Measurements from ENCODE around the gene RGSL1.
"Not testable (repeated sequence)": the region's sequence is repeated elsewhere in the genome, so short reads cannot be mapped to it uniquely, and the experiment has no call there.

Gene RGSL1

DNA sequence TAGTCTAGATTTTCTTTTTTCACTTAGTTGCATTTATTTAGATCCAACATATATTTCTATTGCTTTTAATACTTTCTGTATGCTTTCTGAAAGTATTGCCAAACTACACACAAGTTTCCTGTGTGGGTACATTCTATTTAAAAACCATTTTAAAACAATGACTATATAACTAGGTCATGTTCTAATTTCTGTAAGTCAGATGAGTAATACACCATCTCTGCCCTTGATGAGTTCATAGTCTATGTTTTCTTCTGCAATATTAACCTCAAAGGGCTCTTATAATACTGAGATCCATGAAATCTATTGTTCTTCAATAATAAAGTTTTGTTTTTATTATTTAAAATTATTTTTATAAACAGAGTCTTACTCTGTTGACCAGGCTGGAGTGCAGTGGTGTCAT lies 70.8 kb downstream of the RGSL1 start:
- H3K4me3 ChIP-seq (ENCODE audit: low read length): no peak overlapping the region

DNA sequence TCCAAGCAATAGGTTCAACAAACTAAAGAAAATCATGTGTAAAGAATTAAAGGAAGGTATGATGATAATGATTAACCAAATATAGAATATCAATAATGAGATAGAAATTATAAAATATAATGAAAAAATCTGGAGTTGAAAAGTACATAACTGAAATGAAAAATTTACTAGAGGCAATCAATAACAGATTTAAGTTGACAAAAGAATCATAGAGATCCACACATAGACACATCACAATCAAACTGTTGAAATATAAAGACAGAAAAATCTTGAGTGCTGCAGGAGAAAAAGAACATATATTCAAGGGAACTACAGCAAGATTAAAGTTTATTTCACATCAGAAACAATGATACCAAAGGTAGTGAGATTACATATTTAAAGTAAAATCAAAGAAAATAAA lies 75.4 kb downstream of the RGSL1 start:
- no peak for DNase-seq (ENCODE audit: low read depth, low spot score)
- H3K4me3 ChIP-seq (ENCODE audit: low read length): no peak overlapping the region

More for the DNA sequence above, 70.8 kb downstream of the RGSL1 start:
- no peak for DNase-seq (ENCODE audit: low read depth, low spot score)

GRCh38 chr1:182527680-182528079 lies 77.7 kb downstream of the RGSL1 start:
- no peak for DNase-seq (ENCODE audit: low read depth, low spot score)
- no peak overlapping the region for H3K4me3 ChIP-seq (ENCODE audit: low read length)

DNA sequence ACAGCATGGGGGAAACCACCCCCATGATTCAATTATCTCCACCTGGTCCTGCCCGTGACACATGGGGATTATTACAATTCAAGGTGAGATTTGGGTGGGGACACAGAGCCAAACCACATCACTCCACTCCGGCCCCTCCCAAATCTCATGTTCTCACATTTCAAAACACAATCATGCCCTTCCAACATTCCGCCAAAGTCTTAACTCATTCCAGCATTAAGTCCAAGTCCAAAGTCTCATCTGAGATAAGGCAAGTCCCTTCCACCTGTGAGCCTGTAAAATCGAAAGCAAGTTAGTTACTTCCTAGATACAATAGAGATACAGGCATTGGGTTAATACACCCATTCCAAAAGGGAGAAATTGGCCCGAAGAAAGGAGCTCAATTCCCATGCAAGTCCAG lies 78.3 kb downstream of the RGSL1 start:
- H3K4me3 ChIP-seq (ENCODE audit: low read length); DNase-seq (ENCODE audit: low read depth, low spot score): not testable (repeated sequence)

GRCh38 chr1:182533896-182534295 lies 84.0 kb downstream of the RGSL1 start:
- no peak for DNase-seq (ENCODE audit: low read depth, low spot score)

GRCh38 chr1:182549346-182549745 lies 99.4 kb downstream of the RGSL1 start:
- no peak for DNase-seq (ENCODE audit: low read depth, low spot score)
- no peak overlapping the region for H3K4me3 ChIP-seq (ENCODE audit: low read length)

More at GRCh38 chr1:182533896-182534295, 84.0 kb downstream of the RGSL1 start:
- no peak overlapping the region for H3K4me3 ChIP-seq (ENCODE audit: low read length)

DNA sequence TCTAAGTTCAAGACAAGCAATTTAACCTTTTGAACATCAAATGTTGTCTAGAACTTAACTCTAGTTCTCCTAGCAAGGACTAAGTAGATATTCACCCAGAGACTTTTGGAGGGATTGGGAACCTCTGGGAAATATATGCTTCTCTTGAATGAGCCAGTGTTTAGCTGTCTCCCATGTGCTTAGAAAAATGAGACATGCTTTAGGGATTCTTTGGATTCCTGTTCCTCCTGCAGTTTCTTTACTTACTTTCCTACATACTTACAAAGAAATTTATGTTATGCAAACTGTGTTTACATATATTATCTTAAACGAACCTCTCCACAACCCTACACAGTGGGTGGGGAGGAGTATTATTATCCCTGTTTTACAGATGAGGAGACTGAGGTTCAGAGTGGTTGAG lies 99.9 kb downstream of the RGSL1 start:
- DNase-seq (ENCODE audit: low read depth, low spot score): no peak
- H3K4me3 ChIP-seq (ENCODE audit: low read length): no peak overlapping the region

DNA sequence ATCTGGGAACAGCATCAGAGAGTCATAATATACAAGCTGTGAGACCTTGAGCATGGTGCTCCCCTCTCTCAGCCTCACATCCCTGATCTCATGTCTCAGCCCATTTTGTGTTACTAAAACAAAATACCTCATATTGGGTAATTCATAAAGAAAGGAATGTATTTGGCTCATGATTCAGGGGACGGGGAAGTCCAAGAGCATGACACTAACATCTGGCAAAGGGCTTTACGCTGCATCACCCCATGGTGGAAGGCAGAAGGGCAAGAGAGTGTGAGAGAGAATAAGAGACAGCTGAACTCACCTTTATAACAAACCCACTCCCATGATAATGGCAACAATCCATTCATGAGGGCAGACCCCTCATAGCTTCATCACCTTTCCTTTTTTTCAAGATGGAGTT lies 102.6 kb downstream of the RGSL1 start:
- DNase-seq (ENCODE audit: low read depth, low spot score): no peak
- no peak overlapping the region for H3K4me3 ChIP-seq (ENCODE audit: low read length)

- no peak for DNase-seq (ENCODE audit: low read depth, low spot score)
- no peak overlapping the region for H3K4me3 ChIP-seq (ENCODE audit: low read length)
These were observed 105.5 kb downstream of the RGSL1 start for GRCh38 chr1:182555493-182555892.

- no peak for DNase-seq (ENCODE audit: low read depth, low spot score)
- H3K4me3 ChIP-seq (ENCODE audit: low read length): no peak overlapping the region
These were observed 106.3 kb downstream of the RGSL1 start for GRCh38 chr1:182556279-182556678.

DNA sequence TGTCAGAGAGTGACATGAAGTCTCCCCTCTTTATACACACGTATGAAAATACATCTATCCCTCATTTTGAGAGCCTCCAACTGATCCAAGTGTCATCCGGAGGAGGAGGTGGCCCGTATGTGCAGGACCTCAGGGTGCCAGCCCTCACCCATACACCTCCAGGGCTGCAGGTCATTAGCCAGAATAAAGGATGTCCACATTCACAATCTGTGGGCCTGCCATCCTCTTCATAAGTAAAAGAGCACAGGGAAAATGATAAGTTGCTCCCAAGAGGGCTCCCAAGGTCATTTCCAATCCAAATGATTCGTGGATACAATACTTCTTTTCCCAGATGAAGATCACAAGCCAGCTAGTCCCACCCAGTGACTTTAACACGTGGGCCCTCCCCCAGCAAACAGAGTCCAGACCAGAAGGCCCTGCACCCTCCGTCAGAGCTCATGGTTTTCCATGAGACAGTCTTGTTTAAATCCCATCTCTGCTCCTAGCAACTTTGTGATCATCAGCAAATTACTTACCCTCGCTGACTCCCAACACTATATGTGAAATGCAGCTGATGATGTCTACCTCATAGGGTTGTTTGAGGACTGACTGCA lies 110.5 kb downstream of the RGSL1 start:
- DNase-seq (ENCODE audit: low read depth, low spot score): no peak
- H3K4me3 ChIP-seq (ENCODE audit: low read length): no peak overlapping the region

GRCh38 chr1:182561456-182561855 lies 111.5 kb downstream of the RGSL1 start:
- DNase-seq (ENCODE audit: low read depth, low spot score): no peak
- no peak overlapping the region for H3K4me3 ChIP-seq (ENCODE audit: low read length)

DNA sequence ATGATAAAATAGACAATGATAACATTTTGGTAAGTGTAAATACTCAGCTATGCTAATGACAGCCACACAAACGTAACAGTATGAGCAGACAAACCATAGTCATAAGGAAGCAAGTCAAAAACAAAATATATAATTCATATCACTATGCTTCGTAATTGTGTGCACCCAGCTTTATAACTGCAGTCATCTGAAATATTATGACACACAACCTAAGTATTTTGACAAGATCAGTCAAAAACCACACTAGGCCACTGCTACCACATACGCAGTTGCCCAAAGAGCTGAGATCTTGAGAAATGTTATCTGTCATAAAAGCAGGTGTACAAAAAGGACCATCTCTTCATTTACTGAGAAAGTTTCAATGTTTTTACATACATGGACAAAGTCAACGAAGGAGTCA lies 113.1 kb downstream of the RGSL1 start:
- no peak overlapping the region for H3K4me3 ChIP-seq (ENCODE audit: low read length)
- no peak for DNase-seq (ENCODE audit: low read depth, low spot score)

DNA sequence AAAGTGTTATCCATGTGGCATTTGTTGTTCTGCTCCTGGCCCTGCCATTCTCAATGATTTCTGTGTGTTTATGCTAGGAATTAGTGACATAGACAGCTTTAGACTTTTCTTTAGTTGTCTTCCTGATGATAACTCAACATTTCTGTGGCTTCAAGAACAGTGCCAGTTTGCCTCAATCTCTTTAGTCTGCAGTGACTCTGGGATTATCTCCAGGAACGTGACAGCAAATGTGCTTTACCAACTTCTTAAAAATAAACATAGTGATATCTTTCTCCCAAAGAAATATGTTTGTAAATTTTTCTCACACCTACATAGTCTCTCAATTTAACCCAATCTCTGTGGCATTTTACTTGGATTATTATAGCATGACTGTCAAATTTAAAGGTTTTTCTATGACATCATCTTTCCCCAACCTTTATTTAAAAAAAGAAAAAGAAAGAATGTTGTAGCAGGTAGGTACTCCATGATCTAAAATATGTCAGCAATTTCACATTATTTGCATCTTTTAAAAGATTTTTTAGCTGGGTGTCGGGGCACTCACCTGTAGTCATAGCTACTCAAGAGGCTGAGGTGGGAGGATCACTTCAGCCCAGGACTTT lies 114.6 kb downstream of the RGSL1 start:
- no peak for DNase-seq (ENCODE audit: low read depth, low spot score)

GRCh38 chr1:182565537-182565936 lies 115.6 kb downstream of the RGSL1 start:
- H3K4me3 ChIP-seq (ENCODE audit: low read length): no peak overlapping the region
- DNase-seq (ENCODE audit: low read depth, low spot score): no peak

More for the DNA sequence above, 114.6 kb downstream of the RGSL1 start:
- no peak overlapping the region for H3K4me3 ChIP-seq (ENCODE audit: low read length)

DNA sequence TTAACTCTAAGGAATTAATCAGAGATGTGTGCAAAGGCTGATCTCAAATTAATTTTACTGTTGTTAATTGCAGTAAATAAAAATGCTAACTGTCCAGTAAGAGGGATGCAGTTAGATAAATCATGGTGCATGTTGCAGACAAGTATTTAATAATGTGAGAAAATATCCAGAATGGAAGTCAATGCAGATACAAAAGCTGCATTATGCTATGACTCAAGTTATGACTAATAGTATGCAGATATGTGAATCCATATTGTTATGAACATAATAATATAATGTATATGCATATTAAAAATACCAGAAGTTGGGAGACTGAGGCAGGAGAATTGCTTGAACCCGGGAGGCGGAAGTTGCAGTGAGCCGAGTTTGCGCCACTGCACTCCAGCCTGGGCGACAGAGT lies 117.7 kb downstream of the RGSL1 start:
- H3K4me3 ChIP-seq (ENCODE audit: low read length): no peak overlapping the region
- DNase-seq (ENCODE audit: low read depth, low spot score): no peak

- H3K4me3 ChIP-seq (ENCODE audit: low read length): no peak overlapping the region
- DNase-seq (ENCODE audit: low read depth, low spot score): no peak
These were observed 118.8 kb downstream of the RGSL1 start for GRCh38 chr1:182568647-182569284.

- H3K4me3 ChIP-seq (ENCODE audit: low read length): no peak overlapping the region
- DNase-seq (ENCODE audit: low read depth, low spot score): no peak
These were observed 120.1 kb downstream of the RGSL1 start for GRCh38 chr1:182569939-182570610.

DNA sequence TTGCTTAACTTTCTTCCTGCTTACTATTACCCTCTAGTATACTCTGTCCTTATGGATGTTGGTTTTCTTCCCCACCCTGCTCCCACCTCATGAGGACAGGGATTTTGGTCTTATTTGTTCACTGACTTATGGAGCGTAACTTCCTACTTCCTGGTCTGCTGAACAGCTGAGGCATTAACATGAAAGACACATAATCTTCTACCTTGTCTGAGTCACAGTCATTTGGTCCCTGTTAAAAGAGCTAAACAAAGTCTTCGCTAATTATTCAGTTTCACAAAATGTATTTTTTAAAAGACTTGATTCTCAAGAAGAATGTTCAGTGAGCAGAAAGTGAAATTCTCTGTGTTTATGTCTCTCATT lies 120.6 kb downstream of the RGSL1 start:
- DNase-seq (ENCODE audit: low read depth, low spot score): no peak
- no peak overlapping the region for H3K4me3 ChIP-seq (ENCODE audit: low read length)

- no peak overlapping the region for H3K4me3 ChIP-seq (ENCODE audit: low read length)
- no peak for DNase-seq (ENCODE audit: low read depth, low spot score)
These were observed 124.2 kb downstream of the RGSL1 start for GRCh38 chr1:182574156-182574555.

Measured in Jurkat, Clone E6-1 (cell line).